AG09309 (cell line): Measurements from ENCODE around the gene ITPK1.
"Not testable (repeated sequence)": the region's sequence is repeated elsewhere in the genome, so short reads cannot be mapped to it uniquely, and the experiment has no call there.

ENCODE experiments used
- DNase-seq: peaks from one replicate; pipeline ENCODE4 v3.0.0-alpha.2; 2010; ENCODE audit warnings: low read depth
- H3K4me3 ChIP-seq: 2 replicates; pipeline ENCODE4 v1.5.1; 2011; ENCODE audit warnings: mild to moderate bottlenecking, low read depth, low read length, moderate library complexity; ENCODE audit not compliant: control insufficient read depth
- CTCF ChIP-seq: IDR thresholded peaks from 2 replicates; pipeline ENCODE4 v1.5.1; 2011; ENCODE audit warnings: mild to moderate bottlenecking, low read depth, low read length, inconsistent platforms; ENCODE audit not compliant: insufficient read depth, control insufficient read depth; ENCODE audit errors: missing control alignments

ITPK1 gene

GRCh38 chr14:93115821-93116675 is at the start of gene ITPK1:
ITPK1 (minus strand) TSS chr14:93115925; CDS start chr14:93115163, 762 bp downstream.
- DNase-seq, result no peak
- H3K4me3 ChIP-seq, result peak within 1 kb of the TSS; percentile 60
- TF ChIP-seq CTCF, result no peak

GRCh38 chr14:93163564-93163963 is 47.8 kb upstream of the ITPK1 start:
- TF ChIP-seq CTCF, result no peak
- H3K4me3 ChIP-seq, result no peak overlapping the region
- DNase-seq, result no peak

- no peak for TF ChIP-seq CTCF
- no peak overlapping the region for H3K4me3 ChIP-seq
- no peak for DNase-seq
Observed at GRCh38 chr14:93161411-93161940, 45.8 kb upstream of the ITPK1 start.

- DNase-seq, result no peak
- no peak overlapping the region for H3K4me3 ChIP-seq
- peak; percentile 55 for TF ChIP-seq CTCF
Observed at GRCh38 chr14:93160353-93160801, 44.7 kb upstream of the ITPK1 start.

- not testable (repeated sequence) for DNase-seq, H3K4me3 ChIP-seq
Observed at GRCh38 chr14:93159625-93160352, 44.1 kb upstream of the ITPK1 start.

GRCh38 chr14:93158349-93158748 is 42.6 kb upstream of the ITPK1 start:
- not testable (repeated sequence) for DNase-seq, H3K4me3 ChIP-seq

- no peak for TF ChIP-seq CTCF
- H3K4me3 ChIP-seq, result no peak overlapping the region
Observed at GRCh38 chr14:93156693-93157369, 41.1 kb upstream of the ITPK1 start.

More at GRCh38 chr14:93156693-93157369, 41.1 kb upstream of the ITPK1 start:
- DNase-seq, result no peak
